NCI-H2196 (cell line): Measurements from ENCODE around the gene SPTA1.

Experiments used
- DNase-seq: peaks from one replicate; lab custom pipeline; 2025; ENCODE audit not compliant: unreplicated experiment; lab: John Stamatoyannopoulos, UW

SPTA1 gene

GRCh38 chr1:158687037-158687436, 522 bp upstream of the SPTA1 start:
- no peak for DNase-seq

GRCh38 chr1:158685085-158685484, 1.4 kb downstream of the SPTA1 start:
- no peak for DNase-seq

DNA sequence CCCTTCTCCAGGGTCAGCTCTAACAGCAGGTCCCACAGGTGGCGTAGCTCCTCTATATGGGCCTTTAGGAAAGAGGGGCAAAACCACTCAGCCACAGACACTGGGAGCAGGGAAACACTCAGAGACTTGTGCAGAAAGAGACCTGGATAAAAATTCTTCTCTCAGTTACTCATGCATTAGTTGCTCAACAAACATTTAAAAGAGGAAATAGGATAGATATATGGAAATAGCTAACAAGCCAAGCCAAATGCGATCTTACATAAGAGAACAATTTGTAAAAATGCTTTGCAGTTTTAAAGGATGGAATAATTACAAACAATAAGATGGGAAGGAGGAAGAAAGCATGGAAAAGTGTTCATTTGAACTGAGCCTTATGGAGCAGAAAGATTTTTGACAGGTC, 4.9 kb downstream of the SPTA1 start:
- DNase-seq, result no peak

DNA sequence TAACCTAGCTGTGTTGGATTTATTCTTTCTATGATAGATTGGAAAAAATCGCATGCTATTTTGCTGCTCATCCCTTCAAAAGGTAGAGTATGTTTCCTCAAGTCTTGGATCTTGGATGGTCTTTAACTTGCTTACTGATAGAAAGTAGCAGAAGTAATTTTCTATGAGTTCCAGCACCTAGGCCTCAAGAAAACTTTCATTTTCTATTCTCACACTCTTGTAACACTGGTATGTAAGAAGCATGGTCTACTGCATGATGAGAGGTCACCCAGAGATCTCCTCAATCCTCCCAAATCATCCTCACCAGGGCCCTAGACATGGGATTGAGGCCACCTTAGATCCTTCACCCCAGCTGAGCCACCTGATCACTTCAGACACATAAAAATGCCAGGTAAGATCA, 7.2 kb downstream of the SPTA1 start:
- no peak for DNase-seq

DNA sequence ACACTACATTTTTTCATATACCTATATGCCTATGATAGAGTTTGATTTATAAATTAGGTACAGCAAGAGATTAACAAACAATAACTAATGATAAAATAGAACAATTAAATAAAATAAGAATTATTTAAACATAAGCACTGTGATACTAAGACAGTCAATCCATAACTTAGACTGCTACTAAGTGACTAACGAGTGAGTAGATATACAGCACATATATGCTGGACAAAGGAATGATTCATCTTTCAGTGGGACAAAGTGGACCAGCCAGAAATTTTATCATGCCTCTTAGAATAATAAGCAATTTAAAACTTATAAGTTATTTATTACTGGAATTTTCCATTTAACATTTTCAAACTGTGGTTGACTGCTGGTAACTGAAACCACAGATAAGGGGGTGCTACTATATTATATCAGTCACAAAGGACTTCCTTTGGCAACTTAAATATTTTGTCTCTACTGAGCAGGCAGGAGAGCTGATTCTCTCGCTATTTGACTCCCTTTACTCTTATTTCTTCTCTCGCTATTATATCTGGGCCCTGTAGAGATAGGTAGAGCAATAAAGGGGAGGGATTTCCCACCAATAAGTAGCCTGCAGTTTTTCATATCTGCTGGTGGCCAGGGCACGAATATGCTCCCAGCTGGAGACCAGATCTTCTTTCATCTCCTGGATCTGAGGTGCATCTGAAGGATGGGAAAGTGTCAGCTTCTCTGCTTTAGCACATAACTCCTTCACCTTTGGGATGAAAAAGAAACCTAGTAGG, 10.8 kb downstream of the SPTA1 start:
- no peak for DNase-seq

DNA sequence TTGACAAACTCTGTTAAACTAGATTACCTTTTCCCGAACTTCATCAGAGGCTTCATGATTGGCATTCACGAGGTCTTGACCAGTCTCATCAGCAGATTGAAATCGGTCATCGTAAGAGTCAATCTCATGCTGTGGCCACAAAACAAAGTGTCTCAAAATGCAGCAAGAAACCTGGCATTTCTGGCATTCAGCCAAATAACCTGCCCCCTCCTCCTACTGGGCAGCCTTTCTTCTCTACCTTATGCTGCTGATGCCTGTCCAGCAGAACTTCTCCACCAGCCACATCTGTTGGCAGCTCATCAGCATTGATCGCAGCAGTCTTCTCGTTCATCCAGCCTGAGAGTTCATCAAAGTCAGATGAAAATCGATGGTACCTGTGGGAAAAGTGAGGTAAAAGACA, 12.2 kb downstream of the SPTA1 start:
- no peak for DNase-seq

- no peak for DNase-seq
Observed at GRCh38 chr1:158666037-158666436, 20.5 kb downstream of the SPTA1 start.

- no peak for DNase-seq
Observed at GRCh38 chr1:158654571-158654970, 31.9 kb downstream of the SPTA1 start.

GRCh38 chr1:158654086-158654485, 32.4 kb downstream of the SPTA1 start:
- no peak for DNase-seq

GRCh38 chr1:158652721-158653334, 33.7 kb downstream of the SPTA1 start:
- no peak for DNase-seq

DNA sequence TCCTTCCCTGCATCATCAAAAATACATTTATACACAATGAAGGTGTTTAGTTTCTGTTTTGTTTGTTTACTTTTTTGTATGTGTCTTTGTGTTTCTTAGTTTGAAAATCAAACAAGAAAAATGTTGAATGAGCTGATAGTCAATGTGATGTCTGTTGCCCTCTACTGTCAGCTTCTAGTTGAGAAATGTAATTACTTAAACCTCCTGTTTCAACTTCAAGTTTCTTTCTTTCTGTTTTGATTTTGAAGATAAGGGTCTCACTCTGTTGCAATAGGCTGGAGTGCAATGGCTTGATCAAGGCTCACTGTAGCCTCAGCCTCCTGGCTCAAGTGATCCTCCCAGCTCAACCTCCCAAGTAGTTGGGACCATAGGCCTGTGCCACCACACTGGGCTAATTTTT, 37.5 kb downstream of the SPTA1 start:
- DNase-seq, result no peak

DNA sequence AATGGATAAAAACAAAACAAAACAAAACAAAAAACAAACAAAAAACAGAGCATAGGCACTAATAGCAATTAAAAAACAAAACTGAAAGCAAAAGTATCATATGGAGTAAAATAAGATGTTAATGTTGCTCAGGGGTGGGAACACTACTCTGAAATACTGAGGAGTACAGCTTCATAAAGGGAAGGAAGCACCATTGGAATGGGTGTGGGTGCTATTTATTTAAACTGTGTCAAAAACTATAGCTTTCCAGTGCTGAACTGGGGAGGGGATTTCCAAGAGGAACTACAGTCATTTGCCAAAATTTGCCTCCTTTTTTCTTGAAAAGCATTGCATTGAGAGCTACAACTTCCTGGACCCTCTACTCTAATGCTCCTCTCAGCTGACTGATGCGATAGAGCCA, 40.0 kb downstream of the SPTA1 start:
- no peak for DNase-seq

DNA sequence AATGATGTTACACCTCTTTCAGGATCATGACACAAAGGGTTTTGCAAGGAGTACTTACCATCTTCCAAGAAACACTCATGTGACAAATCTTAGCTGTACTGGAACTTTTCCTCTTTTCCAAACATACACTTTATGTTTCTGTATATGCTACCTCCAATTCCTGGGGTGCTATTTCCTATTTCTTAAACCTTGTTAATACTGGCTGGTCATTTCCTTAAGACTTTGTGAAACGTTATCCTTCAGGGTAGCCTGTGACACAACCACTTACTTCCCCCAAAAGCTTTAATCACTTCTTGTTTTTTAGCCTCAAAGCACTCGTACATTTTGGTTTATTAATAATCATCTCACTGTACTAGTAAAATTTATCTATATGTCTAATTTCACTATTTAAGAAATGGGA, 42.1 kb downstream of the SPTA1 start:
- no peak for DNase-seq

GRCh38 chr1:158638904-158639303, 47.6 kb downstream of the SPTA1 start:
- DNase-seq, result no peak

DNA sequence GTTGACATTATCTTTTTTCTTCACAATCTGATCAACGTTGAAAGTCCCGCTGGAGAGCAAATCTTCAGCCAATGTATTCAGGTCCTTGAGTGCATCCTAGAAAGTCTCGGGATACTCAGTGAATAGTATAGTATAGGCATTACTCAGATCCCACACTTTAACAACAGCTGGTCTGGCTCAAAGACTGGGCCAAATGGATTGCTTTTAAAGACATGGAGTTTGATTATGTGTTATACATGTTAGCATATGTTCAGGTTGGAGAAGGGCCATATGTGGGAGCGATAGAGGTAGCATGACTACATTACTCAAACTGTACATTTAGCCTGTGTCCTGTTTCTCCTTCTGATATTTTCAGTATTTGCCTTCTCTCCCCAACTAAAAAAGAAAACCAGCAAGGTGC, 48.4 kb downstream of the SPTA1 start:
- no peak for DNase-seq

DNA sequence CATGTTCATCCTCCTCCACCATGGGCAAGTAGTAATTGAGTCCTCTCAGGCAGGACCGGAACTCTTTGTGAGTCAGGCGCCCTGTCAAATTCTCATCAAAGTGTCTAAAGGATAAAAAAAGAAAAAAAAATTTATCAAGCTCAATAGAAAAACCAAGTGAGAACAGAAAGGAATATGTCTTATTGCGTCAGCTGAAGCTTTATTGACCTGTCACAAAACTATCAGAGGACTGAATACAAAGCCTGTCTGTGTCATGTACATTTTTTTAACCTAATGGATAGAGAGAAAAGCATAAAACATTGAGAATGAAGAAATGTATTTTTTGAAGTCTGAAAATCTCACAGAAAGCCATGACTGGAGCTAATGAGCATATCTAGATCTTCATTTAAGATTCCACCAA, 72.8 kb downstream of the SPTA1 start:
- DNase-seq, result no peak

GRCh38 chr1:158611916-158612315, 74.6 kb downstream of the SPTA1 start:
- DNase-seq, result no peak

DNA sequence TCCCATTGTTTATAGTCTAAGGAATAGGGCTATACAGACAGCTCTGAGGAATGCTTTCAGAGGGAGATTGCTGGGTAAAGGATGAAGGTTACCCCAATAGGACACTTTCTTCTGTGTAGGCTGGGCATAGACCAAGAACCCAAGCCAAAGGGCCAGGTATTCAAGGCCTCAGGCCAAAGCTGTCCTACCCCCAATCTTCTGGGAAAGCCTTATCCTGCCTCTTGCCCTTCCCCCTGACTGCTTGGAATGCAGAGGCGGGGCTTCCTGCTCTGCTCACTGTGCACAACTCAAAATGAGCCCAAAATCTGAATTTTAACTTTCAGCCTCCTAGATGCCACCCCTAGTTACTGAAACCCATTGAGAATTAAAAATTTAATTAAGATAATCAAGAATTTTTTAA, 79.2 kb downstream of the SPTA1 start:
- DNase-seq, result no peak

DNA sequence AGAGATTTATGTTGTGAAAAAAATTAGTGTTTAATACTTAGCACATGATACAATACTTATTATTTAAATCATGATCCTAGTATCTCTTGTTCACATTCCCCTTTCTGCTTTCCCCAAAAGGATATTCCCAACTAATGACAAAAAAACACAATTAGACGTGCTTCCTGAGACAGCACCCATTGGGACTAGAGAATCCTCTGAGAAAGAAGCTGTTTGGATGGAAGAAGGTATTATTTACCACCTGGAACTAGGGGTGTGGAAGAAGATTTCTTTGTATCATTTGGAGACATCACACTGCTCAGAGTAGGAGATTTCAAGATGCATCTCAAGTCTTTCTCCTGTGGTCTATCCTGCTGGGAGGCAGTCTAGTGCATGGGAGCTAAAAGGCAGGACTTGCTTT, 81.5 kb downstream of the SPTA1 start, which contains the start of gene OR10Z1:
OR10Z1 (plus strand) TSS at position 301 of the 400 bp plus-strand sequence. CDS start 1,171 bp downstream, outside the sequence.
- no peak for DNase-seq

DNA sequence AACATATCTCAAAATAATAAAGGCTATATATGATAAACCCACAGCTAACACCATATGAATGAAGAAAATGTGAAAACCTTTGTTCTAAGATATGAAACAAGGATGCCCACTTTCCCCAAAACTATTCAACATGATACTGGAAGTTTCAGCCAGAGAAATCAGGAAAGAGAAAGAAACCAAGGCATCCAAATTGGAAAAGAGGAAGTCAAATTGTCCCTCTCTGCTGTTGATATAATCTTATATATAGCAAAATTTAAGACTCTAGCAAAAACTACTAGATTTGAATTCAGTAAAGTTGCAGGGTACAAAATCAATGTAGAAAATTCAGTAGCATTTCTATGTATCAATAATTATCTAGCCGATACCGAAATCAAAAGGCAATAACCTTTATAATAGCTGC, 85.8 kb downstream of the SPTA1 start:
- no peak for DNase-seq

- DNase-seq, result no peak
Observed at GRCh38 chr1:158586942-158587341, 99.6 kb downstream of the SPTA1 start.

- DNase-seq, result no peak
Observed at GRCh38 chr1:158583962-158584361, 102.6 kb downstream of the SPTA1 start.

DNA sequence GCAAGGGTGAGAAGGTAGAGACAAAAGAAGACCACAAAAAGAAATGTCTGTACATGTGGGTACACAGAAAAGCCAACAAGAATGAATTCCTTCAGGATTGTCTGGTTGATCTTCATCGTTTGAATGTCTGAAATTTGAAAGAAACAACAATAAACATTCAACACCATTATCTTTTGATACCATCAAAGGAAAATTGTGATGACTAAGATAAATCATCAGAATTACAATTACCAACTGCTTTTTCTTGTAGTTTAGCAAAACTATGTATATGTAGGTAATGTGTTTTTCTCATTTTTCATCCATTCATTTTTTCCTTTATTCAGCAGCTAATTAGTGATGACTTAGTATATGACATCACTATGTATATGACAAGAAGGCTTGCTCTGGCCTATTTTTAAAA, 106.8 kb downstream of the SPTA1 start, which contains the start of gene OR10X1:
OR10X1 (minus strand) TSS at position 167 of the 400 bp plus-strand sequence; CDS start at position 167, 0 bp downstream.
- DNase-seq, result no peak
